ENCODE measurements around the gene LMX1B.
A peak's percentile ranks its signal among the peaks of the same experiment; 100 is the strongest.
"Not testable (repeated sequence)": the region's sequence is repeated elsewhere in the genome, so short reads cannot be mapped to it uniquely, and the experiment has no call there.

LMX1B gene

GRCh38 chr9:126709241-126709640, 95.5 kb downstream of the LMX1B start:
- Histone ChIP-seq H3K4me1 (peaks cover 8% of the 10 kb centered on the region), H3K36me3 (no peaks in the 10 kb centered on the region), H3K4me3 (ENCODE audit: low read depth, low read length) (no peak overlapping the region), H3K27me3 (peaks cover 2% of the 10 kb centered on the region; the same call in 1 of the 2 replicates), H3K9me3 (no peaks in the 10 kb centered on the region)
- no peak for TF ChIP-seq CTCF (IDR thresholded peaks at IDR 0.05; ENCODE audit: low read depth, low read length)
- no peak for DNase-seq

GRCh38 chr9:126715382-126715781, 101.7 kb downstream of the LMX1B start:
- Histone ChIP-seq H3K36me3 (no peaks in the 10 kb centered on the region), H3K27me3 (0 out of 2 replicates have a peak, but pooled peaks cover 2% of the 10 kb centered on the region), H3K4me3 (ENCODE audit: low read depth, low read length) (no peak overlapping the region), H3K9me3 (no peaks in the 10 kb centered on the region), H3K4me1 (peaks cover 8% of the 10 kb centered on the region)
- no peak for DNase-seq
- TF ChIP-seq CTCF (IDR thresholded peaks at IDR 0.05; ENCODE audit: low read depth, low read length): no peak

GRCh38 chr9:126717441-126717840, 103.7 kb downstream of the LMX1B start:
- DNase-seq: not testable (repeated sequence)

GRCh38 chr9:126719618-126720031, 105.9 kb downstream of the LMX1B start:
- DNase-seq: peak; percentile 84
- Histone ChIP-seq H3K27me3 (no peaks in the 10 kb centered on the region), H3K4me3 (ENCODE audit: low read depth, low read length) (no peak overlapping the region), H3K36me3 (no peaks in the 10 kb centered on the region), H3K4me1 (peaks cover 11% of the 10 kb centered on the region), H3K9me3 (no peaks in the 10 kb centered on the region)
- no peak for TF ChIP-seq CTCF (IDR thresholded peaks at IDR 0.05; ENCODE audit: low read depth, low read length)

More at GRCh38 chr9:126717441-126717840, 103.7 kb downstream of the LMX1B start:
- H3K27me3 ChIP-seq; H3K36me3 ChIP-seq; H3K9me3 ChIP-seq; H3K4me3 ChIP-seq (ENCODE audit: low read depth, low read length): not testable (repeated sequence)
- peaks cover 11% of the 10 kb centered on the region for H3K4me1 ChIP-seq

GRCh38 chr9:126720036-126720435, 106.3 kb downstream of the LMX1B start:
- TF ChIP-seq CTCF (IDR thresholded peaks at IDR 0.05; ENCODE audit: low read depth, low read length): no peak
- no peak for DNase-seq
- Histone ChIP-seq H3K4me3 (ENCODE audit: low read depth, low read length) (no peak overlapping the region), H3K4me1 (peaks cover 11% of the 10 kb centered on the region), H3K27me3 (no peaks in the 10 kb centered on the region), H3K9me3 (no peaks in the 10 kb centered on the region), H3K36me3 (no peaks in the 10 kb centered on the region)

GRCh38 chr9:126720661-126721563, 107.2 kb downstream of the LMX1B start:
- no peak for DNase-seq
- Histone ChIP-seq H3K36me3 (no peaks in the 10 kb centered on the region), H3K9me3 (no peaks in the 10 kb centered on the region), H3K4me3 (ENCODE audit: low read depth, low read length) (no peak overlapping the region), H3K4me1 (peaks cover 11% of the 10 kb centered on the region), H3K27me3 (no peaks in the 10 kb centered on the region)
- no peak for TF ChIP-seq CTCF (IDR thresholded peaks at IDR 0.05; ENCODE audit: low read depth, low read length)

All from BE2C (cell line).